Measurements from ENCODE around the gene TNFRSF1B.

The TNFRSF1B gene

GRCh38 chr1:12161662-12162458 is 4.9 kb upstream of the TNFRSF1B start:
- H3K4me1 Mint-ChIP-seq = peaks cover 89% of the 10 kb centered on the region
- peaks cover 3% of the 10 kb centered on the region for H3K9me3 Mint-ChIP-seq
- ATAC-seq = peak; percentile 92
- peak overlapping the region; percentile 92 for H3K27ac Mint-ChIP-seq
- no peaks in the 10 kb centered on the region for H3K27me3 Mint-ChIP-seq
- no peaks in the 10 kb centered on the region for H3K36me3 Mint-ChIP-seq
- H3K4me3 Mint-ChIP-seq = peak overlapping the region; percentile 35

DNA sequence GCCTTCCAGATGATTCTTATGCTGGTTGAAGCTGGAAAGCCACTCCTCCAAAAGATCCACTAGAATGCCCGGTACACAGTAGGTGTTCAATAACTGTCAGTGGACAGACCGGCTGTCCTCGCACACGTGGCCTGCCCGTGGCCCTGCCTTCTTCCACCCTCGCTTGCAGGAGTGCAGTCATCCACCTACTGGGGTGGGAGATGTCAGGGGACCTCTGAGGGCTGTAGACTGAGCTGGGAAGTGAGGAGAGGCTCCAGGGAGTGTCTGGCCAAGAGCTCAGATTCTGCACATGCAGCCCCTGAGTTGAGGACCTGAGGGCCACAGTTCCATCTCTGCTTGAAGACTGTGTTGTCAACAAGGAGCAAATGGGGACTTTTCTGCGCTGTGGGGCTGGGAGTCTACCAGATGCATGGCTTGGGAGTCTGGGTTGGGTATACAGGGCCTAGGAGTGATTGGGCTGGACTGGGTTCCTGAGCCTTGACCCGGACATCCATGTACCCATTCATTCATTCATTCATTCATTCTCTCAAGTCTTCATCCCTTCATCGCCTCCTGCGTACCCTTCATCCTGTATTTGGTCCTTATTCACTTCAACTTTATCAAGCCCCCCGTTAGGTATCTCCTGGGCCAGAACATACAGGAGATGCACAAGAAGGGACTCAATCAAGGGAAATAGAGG is 4.2 kb upstream of the TNFRSF1B start:
- no peaks in the 10 kb centered on the region for H3K27me3 Mint-ChIP-seq
- peak overlapping the region; percentile 35 for H3K4me3 Mint-ChIP-seq
- H3K4me1 Mint-ChIP-seq = peaks cover 85% of the 10 kb centered on the region
- H3K9me3 Mint-ChIP-seq = peaks cover 3% of the 10 kb centered on the region
- H3K27ac Mint-ChIP-seq = peak overlapping the region; percentile 92
- H3K36me3 Mint-ChIP-seq = peaks cover 3% of the 10 kb centered on the region
- no peak for ATAC-seq

- Mint-ChIP-seq H3K4me3 (peak overlapping the region; percentile 36), H3K36me3 (peaks cover 9% of the 10 kb centered on the region), H3K27me3 (no peaks in the 10 kb centered on the region), H3K27ac (peak overlapping the region; percentile 92), H3K9me3 (peaks cover 3% of the 10 kb centered on the region), H3K4me1 (peaks cover 85% of the 10 kb centered on the region)
- ATAC-seq = peak; percentile 27
These were observed 3.6 kb upstream of the TNFRSF1B start for GRCh38 chr1:12163210-12163609.

DNA sequence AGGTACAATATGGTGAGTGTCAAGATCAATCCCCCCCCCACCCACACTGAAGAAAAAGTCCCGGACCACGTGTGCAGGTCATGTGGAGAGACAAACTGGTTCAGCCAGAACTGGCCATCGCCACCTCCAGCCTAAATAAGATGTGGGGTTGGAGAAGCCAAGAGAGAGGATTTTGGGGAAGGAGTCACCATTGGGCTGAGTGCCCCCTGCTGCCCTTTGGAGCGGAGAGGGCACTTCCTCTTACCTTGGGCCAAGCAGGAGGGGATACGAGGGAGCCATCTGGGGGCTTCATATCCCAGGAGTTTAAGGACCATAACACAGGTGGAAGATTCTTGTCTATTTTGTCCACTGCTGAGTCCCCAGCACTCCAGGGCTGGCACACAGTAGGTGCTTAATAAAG is 2.6 kb upstream of the TNFRSF1B start:
- no peak overlapping the region for H3K4me3 Mint-ChIP-seq
- H3K27ac Mint-ChIP-seq = peak overlapping the region; percentile 92

GRCh38 chr1:12165342-12165741 is 1.4 kb upstream of the TNFRSF1B start:
- no peak overlapping the region for H3K4me3 Mint-ChIP-seq
- peaks cover 91% of the 10 kb centered on the region for H3K4me1 Mint-ChIP-seq
- H3K27me3 Mint-ChIP-seq = no peaks in the 10 kb centered on the region
- no peak for ATAC-seq
- H3K9me3 Mint-ChIP-seq = no peaks in the 10 kb centered on the region
- H3K27ac Mint-ChIP-seq = peak overlapping the region; percentile 92
- H3K36me3 Mint-ChIP-seq = peaks cover 31% of the 10 kb centered on the region

More for the DNA sequence above, 2.6 kb upstream of the TNFRSF1B start:
- ATAC-seq = no peak
- H3K9me3 Mint-ChIP-seq = peaks cover 3% of the 10 kb centered on the region
- H3K36me3 Mint-ChIP-seq = peaks cover 19% of the 10 kb centered on the region
- peaks cover 86% of the 10 kb centered on the region for H3K4me1 Mint-ChIP-seq
- no peaks in the 10 kb centered on the region for H3K27me3 Mint-ChIP-seq

DNA sequence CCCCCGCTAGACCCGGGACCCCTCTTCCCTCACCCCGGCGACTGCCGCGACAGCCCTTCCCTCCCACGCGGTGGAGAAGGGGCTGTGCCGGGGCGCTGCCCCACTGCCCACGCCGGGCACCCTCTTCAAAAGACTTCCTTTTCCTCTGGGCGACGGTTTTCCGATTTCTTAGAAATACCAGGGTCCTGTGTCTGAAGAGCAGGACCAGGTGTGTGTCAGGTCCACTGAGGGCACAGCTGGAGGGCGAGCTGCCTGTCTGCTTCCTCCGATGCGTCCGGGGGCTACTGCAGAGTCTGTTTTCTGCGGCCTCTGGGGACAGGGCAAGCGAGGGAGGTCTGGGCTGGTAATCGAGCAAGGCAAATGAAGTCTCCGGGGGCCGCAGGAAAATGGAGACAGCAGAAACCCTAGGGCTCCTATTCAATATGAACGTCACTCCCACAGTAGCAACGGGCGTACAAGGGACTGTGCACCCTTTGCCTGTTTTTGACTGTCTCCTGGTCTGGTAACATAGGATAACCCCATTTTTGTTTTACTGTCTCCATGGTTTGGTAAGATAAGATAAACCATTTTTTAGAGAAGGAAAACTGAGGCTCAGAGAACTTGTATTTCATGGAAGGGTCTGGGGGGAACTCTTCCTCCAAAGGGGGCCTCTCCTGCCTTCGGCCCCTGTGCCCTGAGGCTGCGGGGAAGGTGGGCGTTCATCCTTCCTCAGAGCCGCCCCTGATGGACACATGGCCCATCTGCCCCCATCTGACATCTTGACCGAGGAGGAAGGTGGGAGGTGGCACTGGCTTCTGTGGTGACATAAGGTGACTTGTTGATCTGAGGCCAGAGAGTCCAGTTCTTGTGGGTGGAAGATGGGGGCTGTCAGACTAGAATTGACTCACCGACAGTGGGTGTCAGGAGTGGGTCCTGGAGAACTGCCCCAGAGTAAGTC is 970 bp downstream of the TNFRSF1B start:
- Mint-ChIP-seq H3K36me3 (peaks cover 48% of the 10 kb centered on the region), H3K27me3 (no peaks in the 10 kb centered on the region), H3K4me1 (peaks cover 89% of the 10 kb centered on the region), H3K4me3 (peak overlapping the region; percentile 98), H3K9me3 (peaks cover 4% of the 10 kb centered on the region), H3K27ac (peak overlapping the region; percentile 93)
- peak; percentile 59 for ATAC-seq

DNA sequence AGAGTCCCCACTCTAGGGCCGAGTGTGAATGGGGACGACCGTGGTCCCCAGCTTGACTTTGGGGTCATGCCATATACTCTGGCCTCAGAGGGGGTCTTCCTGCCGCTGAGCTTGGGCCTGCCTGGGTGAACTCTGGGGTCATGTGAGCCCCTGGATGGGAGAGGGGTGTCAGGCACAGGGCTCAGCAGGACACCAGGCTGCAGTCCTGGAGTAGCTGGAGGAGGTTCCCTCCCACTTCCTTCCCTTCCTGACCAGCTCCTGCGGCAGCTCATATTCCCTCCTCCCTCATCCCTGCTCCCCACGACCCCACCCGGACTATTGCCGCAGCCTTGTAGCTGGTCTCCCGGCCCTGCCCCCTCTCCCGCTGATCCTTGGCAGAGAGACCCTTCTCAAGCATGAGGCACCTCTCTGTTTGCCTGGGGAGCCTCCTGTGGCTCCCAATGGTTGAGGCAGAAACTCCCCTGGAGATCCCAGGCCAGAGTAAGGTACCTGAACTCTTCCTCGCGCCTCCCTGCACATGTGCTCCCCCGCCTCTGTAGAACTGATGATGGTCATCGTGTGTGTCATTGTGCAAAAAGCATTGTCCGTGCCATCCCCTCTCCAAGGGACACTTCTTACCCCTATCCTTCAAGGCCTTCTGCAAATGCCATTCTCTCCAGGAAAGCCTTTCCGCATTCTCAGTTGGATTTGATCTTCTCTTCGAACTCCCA is 1.8 kb downstream of the TNFRSF1B start:
- Mint-ChIP-seq H3K9me3 (peaks cover 4% of the 10 kb centered on the region), H3K36me3 (peaks cover 54% of the 10 kb centered on the region), H3K4me3 (peak overlapping the region; percentile 98), H3K27ac (peak overlapping the region; percentile 93), H3K27me3 (no peaks in the 10 kb centered on the region), H3K4me1 (peaks cover 89% of the 10 kb centered on the region)
- ATAC-seq = no peak

DNA sequence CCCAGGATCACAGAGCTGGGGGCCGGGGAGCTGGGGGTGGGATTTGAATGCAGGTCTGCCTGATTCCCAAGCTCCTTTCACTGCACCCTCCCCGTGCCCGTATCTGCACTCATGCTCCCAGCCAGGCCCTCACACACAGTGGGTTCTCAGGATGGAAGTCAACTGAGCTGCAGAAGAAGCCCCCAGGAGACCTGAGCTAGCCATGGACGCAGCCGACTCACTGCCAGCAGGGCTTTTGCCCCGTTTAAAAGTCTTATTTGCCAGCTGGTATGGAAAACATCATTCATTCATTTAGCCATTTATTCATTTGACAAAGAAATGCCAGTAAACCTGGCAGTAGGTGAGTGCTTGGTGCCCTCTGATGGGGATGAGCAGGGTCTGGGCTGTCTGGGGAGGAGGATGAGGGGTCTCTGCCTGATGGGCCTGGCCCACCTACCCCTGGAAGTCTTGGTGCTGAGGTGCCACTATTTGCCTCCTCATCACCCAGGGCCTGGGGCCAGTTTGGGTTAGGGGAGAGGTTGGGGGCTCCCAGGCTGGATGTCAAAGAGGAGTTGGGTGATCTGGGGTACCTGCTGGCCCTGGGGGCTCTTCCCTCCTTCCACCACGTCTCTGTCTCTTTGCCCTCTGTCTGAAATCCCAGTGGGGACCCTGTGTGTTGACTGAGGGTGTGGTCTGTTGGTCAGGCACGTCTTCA is 2.8 kb downstream of the TNFRSF1B start:
- no peak for ATAC-seq
- Mint-ChIP-seq H3K27me3 (no peaks in the 10 kb centered on the region), H3K4me1 (peaks cover 89% of the 10 kb centered on the region), H3K9me3 (peaks cover 4% of the 10 kb centered on the region), H3K36me3 (peaks cover 56% of the 10 kb centered on the region), H3K27ac (peak overlapping the region; percentile 93), H3K4me3 (peak overlapping the region; percentile 98)

DNA sequence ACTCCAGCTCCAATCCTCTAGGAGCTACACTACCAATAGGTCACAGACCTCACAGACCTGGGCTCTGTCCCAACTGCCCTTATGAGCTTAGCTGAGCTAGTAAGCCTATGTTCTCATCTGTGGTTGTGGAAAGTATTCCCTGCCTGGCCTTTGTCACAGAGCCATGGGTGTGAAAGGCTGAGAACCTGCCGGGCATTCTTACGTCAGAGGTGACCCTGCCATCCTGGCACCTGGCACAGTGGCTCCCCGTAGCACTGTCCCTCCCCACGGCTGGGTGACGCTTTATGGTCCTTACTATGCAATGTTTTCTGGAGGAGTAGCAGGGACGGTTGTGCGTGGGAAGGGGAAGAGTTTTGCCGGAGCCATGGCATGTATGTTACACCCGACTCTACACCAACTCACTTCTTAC is 3.5 kb downstream of the TNFRSF1B start:
- ATAC-seq = no peak
- Mint-ChIP-seq H3K27ac (peak overlapping the region; percentile 74), H3K36me3 (peaks cover 56% of the 10 kb centered on the region), H3K9me3 (peaks cover 4% of the 10 kb centered on the region), H3K4me1 (peaks cover 88% of the 10 kb centered on the region), H3K4me3 (peak overlapping the region; percentile 98), H3K27me3 (no peaks in the 10 kb centered on the region)

- Mint-ChIP-seq H3K4me3 (peak overlapping the region; percentile 64), H3K27me3 (no peaks in the 10 kb centered on the region), H3K36me3 (peaks cover 67% of the 10 kb centered on the region), H3K4me1 (peaks cover 93% of the 10 kb centered on the region), H3K27ac (peak overlapping the region; percentile 74), H3K9me3 (peaks cover 4% of the 10 kb centered on the region)
- ATAC-seq = peak; percentile 3
These were observed 4.6 kb downstream of the TNFRSF1B start for GRCh38 chr1:12171206-12172041.

- peak overlapping the region; percentile 64 for H3K4me3 Mint-ChIP-seq
- peaks cover 70% of the 10 kb centered on the region for H3K36me3 Mint-ChIP-seq
- no peaks in the 10 kb centered on the region for H3K27me3 Mint-ChIP-seq
- H3K27ac Mint-ChIP-seq = peak overlapping the region; percentile 74
- no peak for ATAC-seq
- H3K9me3 Mint-ChIP-seq = peaks cover 4% of the 10 kb centered on the region
- H3K4me1 Mint-ChIP-seq = peaks cover 97% of the 10 kb centered on the region
These were observed 5.5 kb downstream of the TNFRSF1B start for GRCh38 chr1:12172042-12172851.

- peaks cover 4% of the 10 kb centered on the region for H3K9me3 Mint-ChIP-seq
- H3K27me3 Mint-ChIP-seq = no peaks in the 10 kb centered on the region
- H3K4me3 Mint-ChIP-seq = peak overlapping the region; percentile 3
- peaks cover 98% of the 10 kb centered on the region for H3K4me1 Mint-ChIP-seq
- H3K36me3 Mint-ChIP-seq = peaks cover 69% of the 10 kb centered on the region
- no peak for ATAC-seq
- H3K27ac Mint-ChIP-seq = peak overlapping the region; percentile 74
These were observed 6.3 kb downstream of the TNFRSF1B start for GRCh38 chr1:12173041-12173509.
